HG03354 (cell line): ENCODE results near the gene ARHGEF17.

ENCODE experiments used
- ATAC-seq: cut with Tn5 transposase; IDR thresholded peaks from one replicate; pipeline ENCODE4 v1.9.1; 2021; ENCODE audit warnings: mild to moderate bottlenecking; ENCODE audit not compliant: unreplicated experiment, poor library complexity, severe bottlenecking

ARHGEF17 gene

DNA sequence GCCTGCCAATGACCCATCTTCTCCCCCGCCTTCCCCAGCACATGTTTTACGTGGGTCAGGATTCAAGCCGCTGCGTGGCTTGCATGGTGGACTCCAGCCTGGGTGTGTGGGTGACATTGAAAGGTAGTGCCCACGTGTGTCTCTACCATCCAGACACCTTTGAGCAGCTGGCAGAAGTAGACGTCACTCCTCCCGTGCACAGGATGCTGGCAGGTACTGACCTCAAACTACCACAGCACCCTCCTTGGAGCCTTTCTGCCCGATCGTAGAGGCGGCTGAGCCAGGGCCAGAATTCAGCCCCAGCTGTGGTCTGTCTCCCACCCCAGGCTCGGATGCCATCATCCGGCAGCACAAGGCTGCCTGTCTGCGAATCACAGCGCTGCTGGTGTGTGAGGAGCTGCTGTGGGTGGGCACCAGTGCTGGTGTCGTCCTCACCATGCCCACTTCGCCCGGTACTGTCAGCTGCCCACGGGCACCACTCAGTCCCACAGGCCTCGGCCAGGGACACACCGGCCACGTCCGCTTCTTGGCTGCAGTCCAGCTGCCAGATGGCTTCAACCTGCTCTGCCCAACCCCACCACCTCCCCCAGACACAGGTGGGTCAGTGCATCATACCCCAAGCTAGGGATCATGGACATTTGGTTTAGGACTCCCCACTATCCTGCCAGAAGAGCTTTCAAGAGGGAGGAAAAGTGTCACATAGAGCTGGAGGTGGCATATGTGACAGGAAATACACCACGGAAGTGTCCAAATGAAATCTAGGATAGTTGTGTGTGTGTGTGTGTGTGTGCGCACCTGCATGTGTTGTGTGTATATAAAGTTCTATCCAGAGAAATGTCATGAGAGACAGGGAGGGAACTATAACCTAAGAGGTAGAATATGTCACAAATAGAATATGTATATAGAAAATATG is 57.5 kb downstream of the ARHGEF17 start:
- no peak for ATAC-seq

GRCh38 chr11:73366265-73366610 is 58.2 kb downstream of the ARHGEF17 start:
- ATAC-seq = no peak

DNA sequence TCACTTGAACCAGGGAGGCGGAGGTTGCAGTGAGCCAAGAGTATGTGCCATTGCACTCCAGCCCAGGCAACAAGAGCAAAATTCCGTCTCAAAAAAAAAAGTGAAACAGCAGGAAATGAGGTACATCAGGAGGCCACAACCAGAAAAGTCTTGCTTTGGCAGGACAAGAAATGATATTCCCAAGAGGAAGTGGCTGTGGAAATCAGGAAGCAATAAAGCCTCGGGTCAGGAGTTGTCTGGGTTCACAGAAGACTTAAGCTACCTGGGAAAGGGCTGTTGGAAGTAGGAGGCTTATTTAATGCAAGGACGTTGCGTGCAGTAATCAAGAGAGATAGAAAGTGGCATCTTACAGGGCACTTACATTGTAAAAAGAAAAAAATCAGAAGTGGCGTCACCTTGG is 58.9 kb downstream of the ARHGEF17 start:
- ATAC-seq = no peak

DNA sequence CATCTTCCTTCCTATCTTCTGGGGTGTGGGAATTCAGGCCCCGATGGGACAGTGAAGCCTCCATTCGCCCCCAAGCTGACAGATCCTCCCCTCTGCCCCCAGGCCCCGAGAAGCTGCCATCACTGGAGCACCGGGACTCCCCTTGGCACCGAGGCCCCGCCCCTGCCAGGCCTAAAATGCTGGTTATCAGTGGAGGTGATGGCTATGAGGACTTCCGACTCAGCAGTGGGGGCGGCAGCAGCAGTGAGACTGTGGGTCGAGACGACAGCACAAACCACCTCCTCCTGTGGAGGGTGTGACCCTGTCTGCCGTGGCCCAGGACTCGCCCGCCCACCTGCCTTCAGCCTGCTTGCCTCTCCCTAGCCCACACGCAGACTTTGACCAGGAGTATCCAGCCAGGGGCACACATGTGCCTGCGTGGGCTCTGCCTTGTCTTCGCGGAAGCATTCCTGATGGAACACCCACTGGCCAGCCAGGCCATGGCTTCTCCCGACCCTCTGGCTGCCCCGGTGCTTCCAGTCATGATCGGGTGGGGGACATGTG is 59.5 kb downstream of the ARHGEF17 start:
- no peak for ATAC-seq

DNA sequence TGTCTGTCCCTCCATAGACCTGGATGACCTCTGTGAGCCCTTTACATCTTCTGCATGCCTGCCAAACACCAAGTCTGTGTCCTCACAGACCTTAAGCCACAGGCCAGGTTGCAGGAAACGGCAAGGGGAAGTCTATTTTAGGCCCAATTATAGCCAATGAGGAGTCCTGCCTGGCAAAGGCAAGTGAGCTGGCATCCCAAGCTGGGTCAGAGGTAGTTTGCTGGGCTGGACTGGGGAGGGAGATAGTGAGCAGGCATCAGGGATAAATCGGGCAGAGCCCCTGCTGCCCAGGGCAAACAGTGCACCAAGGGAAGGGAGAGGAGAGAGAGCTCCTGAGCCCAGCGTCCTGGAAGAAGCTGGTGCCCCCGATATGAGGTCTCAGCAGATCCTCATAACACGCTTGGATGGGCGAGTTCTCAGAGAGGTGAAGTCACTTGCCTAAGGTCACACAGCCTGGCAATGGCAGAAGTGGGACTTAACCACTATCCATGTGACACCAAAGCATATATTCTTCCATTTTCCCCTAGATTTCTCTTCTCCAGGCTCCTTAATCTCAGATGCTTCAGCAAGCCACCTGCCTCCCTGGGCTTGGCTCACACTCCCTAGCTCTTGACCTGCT is 64.4 kb downstream of the ARHGEF17 start:
- ATAC-seq = no peak

- no peak for ATAC-seq
Observed at GRCh38 chr11:73374151-73374550, 66.1 kb downstream of the ARHGEF17 start.

DNA sequence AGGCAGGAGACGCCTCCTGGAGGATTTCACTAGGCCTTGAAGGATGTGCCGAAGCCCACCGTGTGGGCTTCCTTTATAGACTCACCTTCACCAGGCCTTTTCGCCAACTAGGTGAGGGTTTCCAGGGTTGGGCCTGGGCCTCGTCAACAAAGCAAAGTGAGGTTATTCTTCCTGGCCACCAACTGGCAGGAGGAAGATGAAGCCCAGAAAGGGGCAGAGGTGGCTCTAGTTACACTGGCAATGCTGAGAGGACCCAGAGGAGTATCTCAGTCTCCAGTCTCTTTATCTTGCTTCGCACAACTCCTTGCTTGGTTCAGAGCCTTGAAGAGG is 67.7 kb downstream of the ARHGEF17 start:
- no peak for ATAC-seq

DNA sequence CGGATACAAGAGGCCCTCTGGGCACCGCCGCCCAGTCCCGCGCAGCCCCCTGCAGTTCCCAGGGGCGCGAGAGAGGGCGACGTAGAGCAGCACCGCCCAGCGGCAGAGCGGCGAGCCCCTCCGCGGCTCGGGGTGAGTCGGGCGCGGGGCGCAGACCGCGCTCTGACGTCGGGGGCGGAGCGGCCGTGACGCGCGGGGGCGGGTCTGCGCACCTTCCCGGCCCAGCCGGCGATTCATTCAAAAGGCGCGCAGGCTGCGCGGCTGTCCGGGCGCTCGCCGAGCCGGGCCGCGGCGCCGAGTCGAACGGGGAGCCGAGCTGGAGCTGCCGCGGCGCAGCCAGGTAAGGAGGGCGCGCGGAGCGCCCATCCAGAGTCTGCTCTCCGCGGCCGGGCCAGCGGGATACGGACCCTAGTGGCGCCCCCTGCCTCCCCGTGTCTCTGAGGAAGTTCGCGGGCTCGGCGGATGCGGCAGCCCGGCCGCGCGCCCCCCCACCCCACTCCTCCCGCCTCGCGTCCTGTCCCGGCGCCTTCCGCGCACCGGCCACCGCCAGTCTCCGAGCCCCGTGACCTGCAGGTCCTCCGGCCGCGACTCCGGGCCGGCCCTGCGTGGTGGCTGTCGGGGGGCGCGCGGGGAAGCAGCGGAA is 68.2 kb downstream of the ARHGEF17 start, which contains the start of gene RELT:
Gene RELT, plus strand, starts transcription at position 240 of the 643 bp plus-strand sequence. CDS start 12,738 bp downstream, outside the sequence.
- ATAC-seq = peak; percentile 77

DNA sequence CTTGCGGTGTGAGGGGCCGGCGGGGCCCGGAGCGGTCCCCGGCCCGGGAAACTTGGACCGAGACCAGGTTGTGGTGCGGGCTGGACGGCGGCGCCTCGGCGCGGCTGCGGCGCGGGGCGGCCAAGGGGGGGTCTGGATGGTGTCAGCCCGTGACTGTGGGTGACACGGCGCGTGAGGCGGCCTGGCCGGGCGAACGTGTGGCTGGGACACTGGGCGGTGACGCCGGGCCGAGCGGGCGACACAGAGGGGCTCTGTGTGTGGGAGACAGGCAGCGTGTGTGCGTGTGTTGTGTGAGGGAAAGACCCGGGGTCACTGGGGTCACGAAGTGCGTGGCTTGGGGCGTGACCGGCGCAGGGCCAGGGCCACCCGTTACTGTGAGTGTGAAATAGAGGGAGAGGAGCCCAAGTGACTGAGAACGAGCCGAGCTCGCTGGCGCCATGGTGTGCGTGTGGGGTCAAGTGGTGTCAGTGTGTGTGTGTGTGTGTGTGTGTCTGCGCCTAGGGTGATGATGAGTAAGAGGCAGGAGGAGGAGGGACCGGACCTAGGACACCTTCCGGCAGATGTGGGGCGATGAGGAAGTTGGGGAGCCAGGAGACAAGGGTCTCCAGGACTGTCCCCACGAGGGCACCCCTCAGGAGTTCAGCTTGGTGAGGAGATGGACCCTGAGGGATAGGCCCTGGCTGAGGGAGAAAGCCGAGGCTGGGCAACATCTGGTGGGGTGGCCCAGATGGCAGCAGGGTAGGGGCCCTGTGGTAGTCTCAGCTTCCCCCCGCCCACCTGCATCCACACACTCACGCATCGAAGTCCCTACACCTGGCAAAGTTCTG is 68.9 kb downstream of the ARHGEF17 start:
- ATAC-seq = peak; percentile 22

DNA sequence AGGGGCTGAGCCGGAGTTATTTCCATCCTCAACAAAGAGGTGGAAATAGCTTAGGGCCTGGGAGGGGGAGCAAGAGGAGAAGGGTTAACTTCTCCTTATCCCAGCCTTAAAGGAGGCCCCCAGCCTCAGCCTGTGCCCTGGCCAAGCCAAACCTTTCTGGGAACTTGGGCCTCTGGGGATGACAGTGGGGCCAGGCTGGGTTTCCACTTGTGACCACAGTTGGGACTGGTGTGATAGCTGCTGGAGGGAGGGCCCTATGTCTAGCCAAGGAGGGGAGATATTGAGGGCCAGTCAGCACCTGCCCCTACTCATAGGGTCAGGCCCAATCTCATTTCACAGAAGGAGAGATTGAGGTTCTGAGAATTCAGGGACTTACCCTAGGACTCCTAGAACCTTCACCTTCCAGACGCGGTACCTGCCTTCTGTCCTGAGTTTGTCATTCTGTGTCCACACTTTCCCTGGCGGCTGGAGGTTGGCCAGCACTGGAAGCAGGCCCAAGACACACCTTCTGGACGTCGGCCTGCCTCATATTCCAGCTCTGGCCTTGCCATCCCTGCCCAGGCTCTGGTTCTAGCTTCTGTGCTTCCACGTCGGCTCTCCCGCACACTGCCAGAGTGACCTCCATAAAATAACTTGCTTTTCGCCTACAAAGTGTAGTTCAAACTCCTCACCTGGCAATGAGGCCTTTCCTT is 71.3 kb downstream of the ARHGEF17 start:
- ATAC-seq = no peak

GRCh38 chr11:73380331-73380730 is 72.3 kb downstream of the ARHGEF17 start:
- ATAC-seq = no peak

GRCh38 chr11:73380897-73381410 is 72.9 kb downstream of the ARHGEF17 start:
- ATAC-seq = no peak

- ATAC-seq = no peak
Observed at GRCh38 chr11:73381589-73381988, 73.5 kb downstream of the ARHGEF17 start.

- no peak for ATAC-seq
Observed at GRCh38 chr11:73382183-73382582, 74.1 kb downstream of the ARHGEF17 start.

DNA sequence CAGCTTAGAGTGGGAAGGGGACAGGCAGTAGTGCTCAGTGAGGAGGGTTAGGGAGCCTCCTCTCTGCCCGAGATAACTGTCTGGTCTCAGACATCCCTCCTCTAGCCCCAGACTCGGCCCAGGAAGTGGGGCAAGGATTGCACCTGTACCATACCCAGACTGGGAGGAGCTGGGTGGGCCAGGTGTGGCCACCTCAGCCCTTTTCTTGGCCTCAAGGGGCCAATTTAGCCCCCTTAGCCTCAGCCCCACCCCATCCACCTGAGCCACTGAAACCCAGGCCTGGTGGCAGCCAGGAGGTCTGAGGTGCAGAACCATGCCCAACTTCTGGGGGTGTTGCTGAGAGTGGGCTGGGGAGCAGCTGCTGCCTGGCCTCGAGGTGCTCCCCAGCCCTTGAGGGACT is 74.7 kb downstream of the ARHGEF17 start:
- no peak for ATAC-seq

- no peak for ATAC-seq
Observed at GRCh38 chr11:73383249-73384124, 75.4 kb downstream of the ARHGEF17 start.

GRCh38 chr11:73384125-73384441 is 76.0 kb downstream of the ARHGEF17 start:
- no peak for ATAC-seq

DNA sequence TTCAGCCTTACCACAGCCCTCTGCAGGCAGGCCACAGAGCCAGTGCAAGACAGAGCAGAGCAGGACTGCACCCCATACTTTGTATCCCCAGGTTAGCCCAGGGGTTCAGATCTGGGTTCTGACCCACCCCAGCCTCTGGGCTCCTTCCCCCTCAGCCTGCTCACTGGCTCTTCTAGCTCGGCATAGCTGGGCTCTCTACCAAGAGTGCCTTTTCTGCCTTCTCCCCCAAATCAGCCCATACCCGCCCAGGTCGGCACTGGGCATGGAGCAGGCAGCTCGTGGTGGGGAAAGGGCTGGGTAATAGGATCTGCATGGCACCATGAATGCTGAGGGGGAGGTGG is 76.4 kb downstream of the ARHGEF17 start:
- no peak for ATAC-seq
